B cell (primary cell): ENCODE data around the gene SOX13.

Source experiments
- EZH2 ChIP-seq: IDR thresholded peaks from 2 replicates; pipeline ENCODE4 v1.6.1; 2012; ENCODE audit warnings: borderline replicate concordance, low read depth, mild to moderate bottlenecking, moderate library complexity, low read length; ENCODE audit not compliant: insufficient read depth, poor library complexity, severe bottlenecking
- TF ChIP-seq, protein P1 (sequence below): fragments of 200-600 bp; IDR thresholded peaks from one replicate; pipeline ENCODE4 v1.8.0; 2022; ENCODE audit warnings: antibody characterized with exemption, mild to moderate bottlenecking

- TF ChIP-seq, protein P1, sequence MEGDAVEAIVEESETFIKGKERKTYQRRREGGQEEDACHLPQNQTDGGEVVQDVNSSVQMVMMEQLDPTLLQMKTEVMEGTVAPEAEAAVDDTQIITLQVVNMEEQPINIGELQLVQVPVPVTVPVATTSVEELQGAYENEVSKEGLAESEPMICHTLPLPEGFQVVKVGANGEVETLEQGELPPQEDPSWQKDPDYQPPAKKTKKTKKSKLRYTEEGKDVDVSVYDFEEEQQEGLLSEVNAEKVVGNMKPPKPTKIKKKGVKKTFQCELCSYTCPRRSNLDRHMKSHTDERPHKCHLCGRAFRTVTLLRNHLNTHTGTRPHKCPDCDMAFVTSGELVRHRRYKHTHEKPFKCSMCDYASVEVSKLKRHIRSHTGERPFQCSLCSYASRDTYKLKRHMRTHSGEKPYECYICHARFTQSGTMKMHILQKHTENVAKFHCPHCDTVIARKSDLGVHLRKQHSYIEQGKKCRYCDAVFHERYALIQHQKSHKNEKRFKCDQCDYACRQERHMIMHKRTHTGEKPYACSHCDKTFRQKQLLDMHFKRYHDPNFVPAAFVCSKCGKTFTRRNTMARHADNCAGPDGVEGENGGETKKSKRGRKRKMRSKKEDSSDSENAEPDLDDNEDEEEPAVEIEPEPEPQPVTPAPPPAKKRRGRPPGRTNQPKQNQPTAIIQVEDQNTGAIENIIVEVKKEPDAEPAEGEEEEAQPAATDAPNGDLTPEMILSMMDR = no peak
- no peak for TF ChIP-seq EZH2
These were observed 103.1 kb downstream of the SOX13 start for GRCh38 chr1:204176049-204176448.
